Ecto neural progenitor cell (in vitro differentiated cells): ENCODE data around the gene TEX29.

ENCODE experiments used
- DNase-seq: peaks from one replicate; pipeline ENCODE4 v3.0.0-alpha.2; 2018; ENCODE audit warnings: low spot score

The TEX29 gene

GRCh38 chr13:111322916-111323331 lies 2.5 kb downstream of the TEX29 start:
- no peak for DNase-seq

GRCh38 chr13:111323549-111323948 lies 3.1 kb downstream of the TEX29 start:
- DNase-seq: no peak

GRCh38 chr13:111323950-111324651 lies 3.7 kb downstream of the TEX29 start:
- no peak for DNase-seq

DNA sequence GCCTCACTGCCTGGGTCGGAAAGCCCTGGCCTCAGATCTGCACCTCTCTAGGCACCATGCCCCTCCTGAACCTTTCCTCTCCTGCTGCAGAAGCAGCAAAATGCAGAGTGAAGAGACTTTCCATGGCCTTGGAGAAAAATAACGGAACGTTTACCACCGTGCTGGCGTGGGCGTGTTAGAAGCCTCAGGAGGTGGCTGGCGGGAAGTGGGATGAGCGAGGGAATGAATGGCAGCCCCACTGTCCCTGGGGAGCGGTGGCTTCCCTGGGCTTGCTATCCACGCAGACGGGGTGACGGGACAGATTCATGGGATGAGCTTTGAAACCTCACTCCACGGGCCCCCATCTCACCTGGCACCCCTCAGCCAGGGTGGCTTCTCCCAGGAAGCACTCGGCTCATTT lies 4.3 kb downstream of the TEX29 start:
- no peak for DNase-seq

DNA sequence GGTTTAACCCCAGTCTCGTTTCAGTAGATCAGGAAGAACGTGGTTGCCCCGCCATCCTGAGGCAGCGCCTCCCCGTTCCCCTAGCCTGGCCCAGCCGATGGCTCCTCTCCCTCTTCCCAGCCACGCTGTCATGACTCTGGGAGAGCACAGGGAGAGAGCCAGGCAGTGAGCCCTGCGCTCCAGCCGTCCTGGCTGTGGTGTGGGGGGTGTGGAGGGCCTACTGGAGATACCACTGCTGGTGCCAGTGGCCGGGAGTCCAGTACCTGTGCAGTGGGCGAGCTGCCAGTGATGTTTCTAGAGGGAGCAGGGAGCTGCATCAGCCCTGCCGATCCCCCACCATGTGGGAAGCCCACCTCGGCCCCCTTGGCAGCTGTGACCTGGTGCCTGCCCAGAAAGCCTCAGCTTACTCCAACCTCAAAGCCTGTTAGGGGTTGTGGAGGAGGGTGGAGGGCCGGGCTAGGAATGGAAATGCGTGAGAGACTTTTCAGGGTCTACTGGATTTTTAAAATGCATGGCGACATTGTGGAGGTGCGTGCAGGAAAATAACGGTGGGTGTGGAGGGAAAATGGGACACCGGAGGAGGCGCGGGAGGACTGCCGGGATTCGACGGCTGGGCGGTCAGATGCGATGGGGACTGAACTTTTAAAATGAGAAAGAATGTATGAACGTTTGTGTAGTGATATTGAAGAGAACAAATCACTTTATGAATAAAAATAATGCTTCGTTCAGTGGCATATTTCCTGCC lies 4.9 kb downstream of the TEX29 start:
- DNase-seq: no peak

DNA sequence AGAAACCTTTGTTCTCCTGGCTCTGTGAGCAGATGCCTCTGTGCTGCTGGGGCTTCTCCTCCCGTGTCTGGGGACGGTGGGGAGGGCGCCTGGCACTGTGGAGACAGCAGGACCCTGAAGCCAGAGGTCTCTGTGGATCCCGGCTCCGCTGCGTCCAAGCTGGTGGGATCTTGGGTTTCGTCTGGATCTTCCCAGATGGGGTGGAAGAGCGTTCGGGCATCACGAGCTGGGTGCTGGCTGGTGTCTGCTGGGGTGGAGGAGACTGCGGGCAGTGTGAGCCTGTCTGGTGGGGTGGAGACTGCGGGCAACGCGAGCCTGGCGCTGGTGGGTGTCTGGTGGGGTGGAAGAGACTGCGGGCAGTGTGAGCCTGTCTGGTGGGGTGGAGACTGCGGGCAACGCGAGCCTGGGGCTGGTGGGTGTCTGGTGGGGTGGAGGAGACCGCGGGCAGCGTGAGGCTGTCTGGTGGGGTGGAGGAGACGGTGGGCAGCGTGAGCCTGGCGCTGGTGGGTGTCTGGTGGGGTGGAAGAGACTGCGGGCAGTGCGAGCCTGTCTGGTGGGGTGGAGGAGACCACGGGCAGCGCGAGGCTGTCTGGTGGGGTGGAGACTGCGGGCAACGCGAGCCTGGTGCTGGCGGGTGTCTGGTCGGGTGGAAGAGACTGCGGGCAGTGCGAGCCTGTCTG lies 5.6 kb downstream of the TEX29 start:
- peak; percentile 36 for DNase-seq

DNA sequence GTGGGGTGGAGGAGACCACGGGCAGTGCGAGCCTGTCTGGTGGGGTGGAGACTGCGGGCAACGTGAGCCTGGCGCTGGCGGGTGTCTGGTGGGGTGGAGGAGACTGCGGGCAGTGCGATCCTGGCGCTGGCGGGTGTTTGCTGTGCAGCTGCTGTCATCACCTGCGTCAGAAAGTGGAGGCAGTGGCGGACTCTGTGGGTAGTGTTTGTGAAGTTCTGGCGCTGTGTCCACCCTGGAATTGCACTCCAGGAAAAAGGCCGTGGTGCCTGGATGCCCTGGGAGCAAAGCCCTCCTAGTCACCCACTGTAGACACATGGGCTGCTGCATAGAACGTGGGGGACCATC lies 6.2 kb downstream of the TEX29 start:
- no peak for DNase-seq

GRCh38 chr13:111326981-111327642 lies 6.7 kb downstream of the TEX29 start:
- DNase-seq: peak; percentile 42

GRCh38 chr13:111327730-111328573 lies 7.5 kb downstream of the TEX29 start:
- peak; percentile 31 for DNase-seq

- no peak for DNase-seq
These were observed 8.3 kb downstream of the TEX29 start for GRCh38 chr13:111328574-111329410.

DNA sequence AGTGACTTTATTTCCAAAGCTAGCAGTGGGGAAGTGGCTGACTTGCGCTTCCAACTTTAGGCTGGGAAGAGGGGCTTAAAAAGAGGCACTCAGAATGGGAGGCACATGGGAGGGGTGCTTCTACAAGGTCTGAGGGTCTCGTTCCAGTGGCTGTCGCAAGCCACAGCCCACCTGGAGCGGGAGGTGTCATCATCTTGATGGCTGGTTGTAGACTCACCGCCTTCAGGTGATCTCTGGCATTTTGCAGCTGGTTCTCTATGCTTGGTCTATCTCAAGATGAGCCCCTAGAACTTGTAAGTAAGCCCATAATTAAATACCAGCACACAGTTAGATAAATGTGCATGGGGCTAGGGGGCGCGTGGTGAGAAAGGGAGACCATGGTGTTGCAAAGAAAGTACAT lies 9.2 kb downstream of the TEX29 start:
- no peak for DNase-seq

DNA sequence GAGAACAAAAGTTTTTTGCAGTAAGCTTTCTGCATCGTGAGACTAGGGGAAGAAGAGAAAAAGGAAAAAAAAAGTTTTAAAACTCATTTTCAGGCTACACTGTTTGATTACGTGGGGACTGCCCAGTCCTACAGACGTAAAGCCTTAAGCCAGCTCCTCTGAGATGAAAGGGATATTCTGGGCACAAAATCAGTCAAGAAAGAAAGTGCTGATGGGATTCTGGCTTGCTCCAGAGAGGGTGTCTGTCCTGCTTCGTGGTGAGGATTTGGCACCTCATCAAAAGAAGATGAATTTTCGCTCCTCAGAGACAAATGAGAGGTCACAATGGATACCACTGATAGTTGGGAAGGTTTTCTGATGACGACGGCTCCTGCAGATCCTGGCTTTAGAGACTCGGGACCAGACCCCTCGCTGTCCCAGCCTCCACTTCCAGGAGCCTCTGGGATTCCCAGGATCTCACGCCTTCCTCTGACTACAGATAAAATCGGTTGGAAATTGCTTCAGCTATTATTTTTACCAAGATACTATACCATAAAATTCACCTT lies 9.7 kb downstream of the TEX29 start:
- no peak for DNase-seq

DNA sequence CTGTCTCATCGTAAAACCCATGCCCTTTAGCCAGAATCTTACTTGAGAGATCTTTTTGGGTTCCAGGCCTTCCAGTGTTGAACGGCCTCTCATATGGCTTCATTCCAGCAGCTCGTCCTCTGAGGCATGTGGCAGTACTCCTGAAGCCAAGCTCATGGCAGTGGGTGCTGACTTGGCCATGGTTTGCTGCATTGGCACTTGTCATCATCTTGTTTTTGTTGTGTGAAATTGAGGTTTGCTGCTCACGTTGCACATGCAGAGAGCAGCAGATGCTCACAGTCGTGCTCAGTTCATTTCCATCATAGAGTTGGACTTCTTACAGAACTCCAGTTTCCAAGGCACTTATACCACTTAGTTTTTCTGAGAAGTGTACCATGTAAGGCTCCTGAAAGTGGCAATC lies 14.9 kb downstream of the TEX29 start:
- DNase-seq: no peak

DNA sequence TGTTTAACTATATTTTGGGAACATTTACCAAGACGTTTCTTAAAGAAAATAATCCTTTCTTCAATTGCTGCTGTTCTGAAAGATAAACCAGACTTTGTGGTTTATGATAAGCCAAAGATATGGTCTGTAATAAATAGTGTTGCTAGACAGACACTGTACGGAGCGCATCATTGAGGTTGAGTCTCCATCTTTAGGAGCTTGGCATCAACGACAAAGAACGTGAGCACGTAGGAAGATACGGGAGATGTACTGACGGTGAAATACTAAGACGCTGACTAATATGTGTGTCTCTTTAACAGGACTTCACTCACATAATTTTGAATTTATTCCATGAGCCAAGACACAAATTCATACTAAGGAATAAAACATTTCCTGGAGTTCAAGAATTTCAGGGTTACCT lies 16.2 kb downstream of the TEX29 start:
- no peak for DNase-seq

- DNase-seq: peak; percentile 20
These were observed 16.8 kb downstream of the TEX29 start for GRCh38 chr13:111337206-111337605.

- DNase-seq: peak; percentile 20
These were observed 17.3 kb downstream of the TEX29 start for GRCh38 chr13:111337741-111338140.

DNA sequence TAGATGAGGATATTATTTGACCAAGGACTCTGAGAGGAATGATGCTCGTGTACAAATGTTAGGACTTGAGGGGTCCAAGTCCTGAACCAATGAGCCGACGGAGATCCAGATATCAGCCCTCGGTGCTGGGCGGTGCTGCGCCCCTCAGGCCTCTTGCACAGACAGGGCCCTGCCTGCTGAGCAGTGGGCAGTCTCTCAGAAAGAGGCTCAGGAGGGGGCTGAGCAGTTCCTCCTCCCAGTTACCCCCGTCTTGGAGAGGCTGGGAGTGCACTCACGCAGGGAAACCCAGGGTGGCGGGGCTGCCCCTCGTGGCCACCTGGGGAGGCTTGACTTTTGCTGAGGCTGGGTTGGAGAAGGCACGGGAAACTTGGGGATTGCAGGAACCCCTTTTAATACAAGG lies 18.4 kb downstream of the TEX29 start:
- no peak for DNase-seq

- DNase-seq: peak; percentile 36
These were observed 19.1 kb downstream of the TEX29 start for GRCh38 chr13:111339366-111340143.

DNA sequence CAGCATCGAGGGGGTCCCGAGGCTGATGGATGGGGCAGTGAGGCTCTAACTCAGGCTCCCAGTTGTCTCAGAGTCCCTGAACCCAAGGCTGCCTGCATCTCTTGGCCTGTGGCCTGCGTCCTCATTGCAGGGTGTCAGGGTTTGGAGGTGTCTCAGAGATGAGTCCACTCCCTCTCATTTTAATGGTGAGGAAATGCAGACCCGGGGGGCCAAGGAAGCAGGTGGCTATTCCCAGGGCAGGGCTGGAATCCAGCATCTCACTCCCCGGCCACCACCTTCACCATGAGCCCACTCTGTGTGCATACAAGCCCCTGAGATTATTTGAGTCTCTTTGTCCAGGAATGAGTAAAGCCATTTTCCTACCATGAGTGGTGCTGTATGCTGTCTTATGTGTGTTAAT lies 21.4 kb downstream of the TEX29 start:
- no peak for DNase-seq

DNA sequence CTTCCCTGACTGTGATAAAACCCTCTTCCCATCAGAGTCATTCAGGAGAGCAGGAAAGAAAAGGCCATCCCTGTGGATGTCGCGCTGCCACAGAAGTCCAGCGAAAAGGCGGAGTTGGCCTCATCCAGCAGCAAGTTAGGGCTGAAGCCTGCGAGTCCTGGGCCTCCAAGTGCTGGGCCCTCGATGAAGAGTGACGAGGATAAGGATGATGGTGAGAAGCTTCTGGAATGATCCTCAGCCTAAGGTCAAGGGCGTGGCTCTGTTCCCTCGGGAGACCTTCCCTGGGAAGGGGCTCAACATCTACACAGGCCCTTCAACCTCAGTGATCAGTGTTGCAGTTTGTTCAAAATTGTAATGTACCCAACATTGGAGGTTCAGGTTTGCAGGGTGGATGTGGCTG lies 22.3 kb downstream of the TEX29 start:
- DNase-seq: no peak
